D721Med (cell line): Measurements from ENCODE around the gene ECI2.

Experiments used
- DNase-seq: peaks from one replicate; pipeline ENCODE4 v3.0.0; 2011; ENCODE audit warnings: low spot score; ENCODE audit not compliant: insufficient read length
- FAIRE-seq: peaks from 2 replicates; lab custom pipeline; 2011; peaks lifted over from hg19 to GRCh38; lab: Jason Lieb, UNC
- TF ChIP-seq, protein P1 (sequence below): IDR thresholded peaks from 2 replicates; pipeline ENCODE4 v1.5.1; 2012; ENCODE audit warnings: mild to moderate bottlenecking, control low read depth; ENCODE audit not compliant: insufficient read depth; ENCODE audit errors: missing control alignments

ECI2 gene

DNA sequence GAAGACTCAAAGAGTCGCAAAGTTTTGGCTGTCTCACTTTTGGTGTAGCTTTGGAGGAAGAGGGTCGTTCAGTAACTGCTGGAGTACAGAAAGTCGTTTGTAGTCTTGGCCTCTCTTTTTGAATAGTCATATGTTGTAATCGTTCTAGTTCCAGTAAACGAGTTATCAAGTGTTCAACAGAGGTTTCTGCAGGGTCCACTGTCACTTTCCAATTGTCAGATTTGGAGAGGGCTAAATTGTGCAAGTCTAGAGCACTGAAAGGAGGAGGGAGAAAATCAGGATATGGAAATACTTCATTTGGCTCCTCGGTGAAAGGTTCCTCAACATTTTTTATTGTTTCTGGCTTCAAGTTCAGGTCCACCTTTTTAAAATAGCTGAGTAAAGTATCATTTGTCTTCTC is 66.2 kb downstream of the ECI2 start:
- FAIRE-seq, result no peak
- TF ChIP-seq, protein P1, sequence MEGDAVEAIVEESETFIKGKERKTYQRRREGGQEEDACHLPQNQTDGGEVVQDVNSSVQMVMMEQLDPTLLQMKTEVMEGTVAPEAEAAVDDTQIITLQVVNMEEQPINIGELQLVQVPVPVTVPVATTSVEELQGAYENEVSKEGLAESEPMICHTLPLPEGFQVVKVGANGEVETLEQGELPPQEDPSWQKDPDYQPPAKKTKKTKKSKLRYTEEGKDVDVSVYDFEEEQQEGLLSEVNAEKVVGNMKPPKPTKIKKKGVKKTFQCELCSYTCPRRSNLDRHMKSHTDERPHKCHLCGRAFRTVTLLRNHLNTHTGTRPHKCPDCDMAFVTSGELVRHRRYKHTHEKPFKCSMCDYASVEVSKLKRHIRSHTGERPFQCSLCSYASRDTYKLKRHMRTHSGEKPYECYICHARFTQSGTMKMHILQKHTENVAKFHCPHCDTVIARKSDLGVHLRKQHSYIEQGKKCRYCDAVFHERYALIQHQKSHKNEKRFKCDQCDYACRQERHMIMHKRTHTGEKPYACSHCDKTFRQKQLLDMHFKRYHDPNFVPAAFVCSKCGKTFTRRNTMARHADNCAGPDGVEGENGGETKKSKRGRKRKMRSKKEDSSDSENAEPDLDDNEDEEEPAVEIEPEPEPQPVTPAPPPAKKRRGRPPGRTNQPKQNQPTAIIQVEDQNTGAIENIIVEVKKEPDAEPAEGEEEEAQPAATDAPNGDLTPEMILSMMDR, result no peak
- no peak for DNase-seq

DNA sequence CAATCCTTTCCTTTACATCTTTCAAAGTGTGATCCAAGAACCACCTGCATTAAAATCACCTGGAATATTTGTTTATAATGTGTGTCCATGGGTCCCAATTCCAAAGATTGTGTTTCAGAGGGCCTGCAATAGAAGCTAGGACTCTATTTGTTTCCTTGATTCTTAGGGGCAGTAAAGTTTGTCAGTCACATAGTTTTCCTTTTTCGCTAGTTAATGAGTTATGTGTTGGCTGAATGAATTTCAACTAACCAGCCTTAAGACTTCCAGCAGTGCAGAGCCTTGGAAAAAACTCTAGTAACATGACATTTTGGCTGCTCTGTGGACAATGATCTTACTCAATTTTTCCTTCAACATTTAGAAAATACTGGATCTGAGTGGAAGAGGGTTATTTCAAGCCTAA is 67.7 kb downstream of the ECI2 start:
- FAIRE-seq, result no peak
- TF ChIP-seq, protein P1, result no peak

DNA sequence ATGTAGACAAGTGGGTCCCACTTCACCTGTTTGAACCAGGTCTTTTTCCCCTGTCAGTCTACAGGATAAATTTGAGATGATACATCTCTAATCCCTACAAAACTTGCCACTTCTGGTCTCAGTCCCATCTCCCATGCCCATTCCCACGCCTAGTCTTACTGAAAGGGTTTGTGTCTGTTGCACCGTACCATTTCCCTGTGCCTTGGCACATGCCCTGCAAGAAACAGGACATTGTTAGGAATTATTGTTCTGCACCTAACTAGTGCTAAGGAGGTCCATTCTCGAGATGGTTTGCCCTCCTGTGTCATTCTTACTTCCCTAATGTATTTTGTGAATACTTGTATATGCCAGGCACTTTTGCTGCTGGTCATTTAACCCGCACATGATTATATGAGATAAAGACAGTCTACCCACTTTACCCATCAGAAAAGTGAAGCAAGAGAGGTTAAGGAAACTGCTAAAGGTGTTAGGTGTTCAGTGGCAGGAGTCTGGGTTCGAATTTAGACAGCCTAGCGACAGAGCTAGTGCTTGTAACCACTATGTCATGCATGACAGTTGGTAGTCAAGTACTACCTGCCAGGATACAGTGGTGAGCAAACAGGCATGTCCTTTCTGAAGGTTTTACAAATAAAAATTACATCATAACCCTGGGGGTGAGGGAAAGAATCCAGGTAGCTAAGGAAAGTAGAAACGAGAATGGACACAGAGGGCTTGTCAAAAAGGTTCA is 69.2 kb downstream of the ECI2 start:
- TF ChIP-seq, protein P1, result no peak
- DNase-seq (no peak), FAIRE-seq (no peak)

More for the DNA sequence above, 67.7 kb downstream of the ECI2 start:
- DNase-seq, result no peak
